K562 (cell line): Measurements from ENCODE around the gene GNPTAB. TPM values are rescaled to one million over a fixed set of nuclear protein-coding genes. Genes with fewer than 3 reads are reported as not detected.

ENCODE experiments used
- ATAC-seq: fragments of 200-7000 bp; cut with Tn5 transposase; 3 replicates; pipeline ENCODE4 v1.9.1; 2020; ENCODE audit warnings: moderate library complexity
- BruUV-seq: library from RNA; stranded (reverse); fragments of 400-500 nt; replicated peaks from 2 replicates; lab custom pipeline; 2021; lab: Mats Ljungman, UMichigan
- CTCF ChIA-PET: fragments of 300-600 bp; formaldehyde crosslinking; extraction: SDS; loops from one replicate; lab custom pipeline; 2021; ENCODE audit warnings: low intra/inter-chr PET ratio; lab: Yijun Ruan, JAX
- POLR2A ChIA-PET: fragments of 300-600, 350-650 bp; sonication (Branson Sonifier 250); formaldehyde crosslinking; extraction: SDS; loops from one replicate; lab custom pipeline; 2021; ENCODE audit warnings: antibody characterized with exemption, inconsistent platforms; lab: Yijun Ruan, JAX
- DNase-seq, 4 experiments: peaks; one replicate each; pipeline versions ENCODE4 v3.0.0 to v3.0.0-alpha.2; 2011 to 2018; ENCODE audit warnings: low spot score in 3 of 4, mixed read lengths in 3 of 4; ENCODE audit errors: extremely low read depth in 1 of 4
- FAIRE-seq: peaks from 2 replicates; lab custom pipeline; 2011; peaks lifted over from hg19 to GRCh38; lab: Jason Lieb, UNC
- H2AFZ ChIP-seq: 2 replicates; pipeline ENCODE4 v1.6.0; 2011; ENCODE audit warnings: low read depth, low read length, control low read depth, inconsistent platforms
- H3K27ac ChIP-seq: fragments of 200-600 bp; 3 replicates; pipeline ENCODE4 v1.8.0; 2011; ENCODE audit warnings: low read depth, mild to moderate bottlenecking, control low read depth, inconsistent platforms, low read length, moderate library complexity, mixed read lengths; ENCODE audit errors: extremely low read depth
- H3K27me3 ChIP-seq, 2 experiments: fragments of 300-600 bp in 1 of 2; 2 replicates in 1 of 2; 3 replicates in 1 of 2; pipeline versions ENCODE4 v1.6.0 to v1.8.0; 2011; ENCODE audit warnings: inconsistent platforms in 2 of 2, low read length in 2 of 2, mild to moderate bottlenecking in 1 of 2, mixed read lengths in 1 of 2, moderate library complexity in 1 of 2; ENCODE audit not compliant: control insufficient read depth in 2 of 2, insufficient read depth in 2 of 2
- H3K36me3 ChIP-seq: fragments of 300-600 bp; 3 replicates; pipeline ENCODE4 v1.8.0; 2011; ENCODE audit warnings: mild to moderate bottlenecking, low read length, inconsistent platforms; ENCODE audit not compliant: control insufficient read depth, insufficient read depth
- H3K4me1 ChIP-seq, 2 experiments: fragments of 200-600 bp in 1 of 2; replicated peaks in 1 of 2; 2 replicates in 1 of 2; 3 replicates in 1 of 2; pipeline versions ENCODE4 v1.5.1 to v1.8.0; 2011; ENCODE audit warnings: inconsistent platforms in 2 of 2, low read length in 2 of 2, mild to moderate bottlenecking in 1 of 2, mixed read lengths in 1 of 2, moderate library complexity in 1 of 2; ENCODE audit not compliant: control insufficient read depth in 2 of 2, insufficient read depth in 2 of 2
- H3K4me2 ChIP-seq: 2 replicates; pipeline ENCODE4 v1.6.1; 2011; ENCODE audit warnings: low read length, control low read depth, inconsistent platforms, mixed read lengths; ENCODE audit not compliant: insufficient read depth
- H3K4me3 ChIP-seq: fragments of 200-600 bp; sonication (generic), shearing (Covaris generic); 2 replicates; pipeline ENCODE4 v1.5.1; 2016; ENCODE audit warnings: control low read depth, inconsistent platforms
- H3K79me2 ChIP-seq: fragments of 200-600 bp; 3 replicates; pipeline ENCODE4 v1.8.0; 2011; ENCODE audit warnings: low read length, inconsistent platforms; ENCODE audit not compliant: control insufficient read depth, insufficient read depth
- H3K9ac ChIP-seq, 2 experiments: 2 replicates each; pipeline versions ENCODE4 v1.6.0 to v1.6.1; 2011; ENCODE audit warnings: low read depth in 2 of 2, low read length in 2 of 2, control low read depth in 1 of 2, inconsistent platforms in 1 of 2, mild to moderate bottlenecking in 1 of 2, mixed read lengths in 1 of 2; ENCODE audit not compliant: insufficient read depth in 1 of 2
- H3K9me1 ChIP-seq: one replicate; pipeline ENCODE4 v1.6.0; 2011; ENCODE audit warnings: inconsistent platforms, mild to moderate bottlenecking, low read length, moderate library complexity; ENCODE audit not compliant: control insufficient read depth, insufficient read depth
- H3K9me3 ChIP-seq: replicated peaks from 2 replicates; pipeline ENCODE4 v1.5.1; 2011; ENCODE audit warnings: low read depth, low read length, inconsistent platforms; ENCODE audit not compliant: control insufficient read depth, insufficient read depth
- H4K20me1 ChIP-seq: replicated peaks from 2 replicates; pipeline ENCODE4 v1.6.1; 2011; ENCODE audit warnings: low read length, inconsistent platforms, mixed read lengths; ENCODE audit not compliant: control insufficient read depth, insufficient read depth
- CEBPB ChIP-seq: fragments of 450-650 bp; IDR thresholded peaks from 2 replicates; pipeline ENCODE4 v1.6.1; 2016; ENCODE audit warnings: missing genetic modification characterization, missing compliant biosample characterization
- CEBPG ChIP-seq, 3 experiments: fragments of 200-800 bp in 1 of 3; sonication (Bioruptor generic) in 1 of 3; sonication (generic) in 1 of 3; formaldehyde crosslinking in 1 of 3; IDR thresholded peaks in 2 of 3; conservative IDR thresholded peaks in 1 of 3; 2 replicates each; pipeline versions ENCODE4 v1.6.1 to v1.8.0; 2016 to 2022; ENCODE audit warnings: missing compliant biosample characterization in 2 of 3, missing genetic modification characterization in 2 of 3, mild to moderate bottlenecking in 1 of 3, missing genetic modification reagents in 1 of 3
- CTCF ChIP-seq, 3 experiments: IDR thresholded peaks in 2 of 3; conservative IDR thresholded peaks in 1 of 3; 2 replicates each; pipeline ENCODE4 v1.5.1; 2011 to 2012; ENCODE audit warnings: low read length in 3 of 3, mild to moderate bottlenecking in 3 of 3, control low read depth in 2 of 3, improper control_type of control experiment in 1 of 3, inconsistent platforms in 1 of 3, low read depth in 1 of 3, mixed read lengths in 1 of 3, moderate library complexity in 1 of 3; ENCODE audit not compliant: insufficient read depth in 2 of 3
- HMBOX1 ChIP-seq: sonication (generic); IDR thresholded peaks from 2 replicates; pipeline ENCODE4 v1.6.1; 2016
- KAT2B ChIP-seq: IDR thresholded peaks from one replicate; pipeline ENCODE4 v1.6.1; 2012; ENCODE audit warnings: low read depth, mild to moderate bottlenecking, control low read depth, inconsistent platforms, low read length, moderate library complexity
- RFX1 ChIP-seq: fragments of 450-650 bp; IDR thresholded peaks from 2 replicates; pipeline ENCODE4 v1.6.1; 2016; ENCODE audit warnings: mild to moderate bottlenecking, moderate library complexity
- ZNF384 ChIP-seq: IDR thresholded peaks from 2 replicates; pipeline ENCODE4 v1.6.1; 2012; ENCODE audit warnings: low read depth, low read length, improper control_type of control experiment
- ZNF785 ChIP-seq: fragments of 250-450 bp; sonication (Bioruptor Pico); IDR thresholded peaks from 2 replicates; pipeline ENCODE4 v1.4.0; 2020; ENCODE audit warnings: mild to moderate bottlenecking
- WGBS: fragments of 100-300 bp; shearing (Covaris generic); methylation state at CpG from one replicate; pipeline ENCODE4 v1.1.6; 2016; ENCODE audit warnings: low coverage, mixed read lengths; ENCODE audit not compliant: insufficient coverage; ENCODE audit errors: missing lambda C conversion rate; 5-methylcytosine and 5-hydroxymethylcytosine counted together
- in situ Hi-C: fragments of 300-500 bp; cut with MboI; formaldehyde crosslinking; loops from 4 replicates; pipeline ENCODE4 v1.15.0; 2018; ENCODE audit warnings: inconsistent platforms, mixed read lengths
- intact Hi-C: fragments of 100-400 bp; cut with micrococcal nuclease; formaldehyde crosslinking; loops from 2 replicates; pipeline ENCODE4 v1.14.2; 2022
- polyA plus RNA-seq, 8 experiments: library from polyadenylated mRNA; depleted of rRNA in 4 of 8; stranded (reverse) in 5 of 8; unstranded in 3 of 8; fragments of >200 nt; fragmentation: Nextera tagmentation in 2 of 8; fragmentation: Illumina TruSeq in 1 of 8; extraction: Ambion mirVana in 2 of 8; extraction: Trizol in 1 of 8; gene quantifications; 2 replicates each; pipeline versions ENCODE4 v1.2.1 to v1.2.3, GENCODE V29; 2011 to 2014; ENCODE audit warnings: inconsistent platforms in 1 of 8, missing spikeins in 1 of 8
- total RNA-seq, 7 experiments: library from RNA; depleted of rRNA in 6 of 7; stranded (reverse); fragments of >200 nt in 6 of 7; fragmentation: Illumina TruSeq in 2 of 7; extraction: Trizol in 2 of 7; gene quantifications; 2 replicates each; pipeline versions ENCODE4 v1.2.1 to v1.2.3, GENCODE V29; 2011 to 2021; ENCODE audit warnings: low replicate concordance in 1 of 7

The GNPTAB gene
- total and polyA plus RNA-seq, 9 of the 15 experiments (the other 6 are each of a cell fraction or from before 2014, with no cell fraction given): 5.9 to 23.2 (median 19.3) TPM

DNA sequence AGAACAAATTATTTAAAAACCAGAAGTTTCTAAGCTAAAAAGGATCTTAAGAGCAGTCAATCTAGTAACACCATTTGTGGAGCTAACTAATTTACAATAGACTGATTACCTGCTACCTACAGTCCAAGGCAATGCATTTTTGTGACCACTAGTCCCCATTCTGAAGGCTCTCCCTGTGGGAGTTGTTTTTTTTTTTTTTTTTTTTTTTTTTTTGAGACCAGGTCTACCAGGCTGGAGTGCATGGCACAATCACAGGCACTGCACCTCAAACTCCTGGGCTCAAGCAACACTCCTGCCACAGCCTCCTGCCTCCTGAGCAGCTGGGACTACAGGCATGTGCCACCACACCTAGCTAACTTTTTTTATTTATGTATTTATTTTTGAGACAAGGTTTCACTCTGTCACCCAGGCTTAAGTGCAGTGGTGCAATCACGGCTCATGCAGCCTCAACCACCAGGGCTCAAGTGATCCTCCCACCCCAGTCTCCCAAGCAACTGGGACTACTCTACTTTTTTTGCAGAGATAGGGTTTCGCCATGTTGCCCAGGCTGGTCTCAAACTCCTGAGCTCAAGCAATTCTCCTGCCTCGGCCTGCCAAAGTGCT is 3.9 kb downstream of the GNPTAB start:
- Histone ChIP-seq H3K4me1 (peaks cover 14 to 46% of the 10 kb centered on the region in 2 experiments), H3K4me2 (no peak overlapping the region), H3K9ac (peak overlapping the region in 1 of 2 experiments; percentile 36; a peak in 1 of 4 replicates), H3K9me1 (no peaks in the 10 kb centered on the region), H3K79me2 (peaks cover 67% of the 10 kb centered on the region), H3K9me3 (no peaks in the 10 kb centered on the region), H2AFZ (no peak overlapping the region), H4K20me1 (no peaks in the 10 kb centered on the region), H3K27me3 (no peaks in the 10 kb centered on the region), H3K36me3 (peaks cover 5% of the 10 kb centered on the region; the same call in 1 of the 3 replicates), H3K27ac (no peak overlapping the region; the same call in 2 of the 3 replicates), H3K4me3 (no peak overlapping the region)
- ChIA-PET CTCF (no interaction called here), POLR2A (interaction anchor here (0.6 to 7.5 kb wide), 3 partner anchors 11 to 1112 kb away, joined by 3 to 41 read pairs (median 3); no protein-coding TSS in a partner anchor)
- DNase-seq (peak in 1 of 4 experiments; percentile 34), ATAC-seq (no peak), FAIRE-seq (no peak)
- no TSS peak for BruUV-seq
- intact Hi-C loops: no loop called here
- WGBS: 63% methylated on average over 3 of the region's 3 CpGs
- in situ Hi-C loops: no loop called here
- TF ChIP-seq KAT2B: no peak
- peak; percentile 53; the same call in 1 of the 2 replicates for TF ChIP-seq HMBOX1
- TF ChIP-seq CEBPG (CRISPR knock-in tag; IDR thresholded peaks at IDR 0.05): no peak
- TF ChIP-seq CEBPG (tag; conservative IDR thresholded peaks at IDR 0.05 in 1 of 2, IDR thresholded peaks at IDR 0.05 in 1 of 2): 0 out of 4 replicates have a peak, but pooled peaks of 1 of the 2 experiments have one; percentile 16
- peak; percentile 56 for TF ChIP-seq ZNF384
- TF ChIP-seq ZNF785 (CRISPR knock-in tag): no peak
- TF ChIP-seq RFX1: peak; percentile 27; the same call in 1 of the 2 replicates
- peak; percentile 37 for TF ChIP-seq CEBPB (tag)
- TF ChIP-seq CTCF (IDR thresholded peaks at IDR 0.05 in 2 of 3, conservative IDR thresholded peaks at IDR 0.05 in 1 of 3; ENCODE audit: insufficient read depth in 2 of 3, low read depth in 1 of 3, low read length in 3 of 3): no peak
